H54 (cell line): ENCODE measurements around the gene C1orf105.

Source experiments
- DNase-seq: peaks from one replicate; pipeline ENCODE4 v3.0.0; 2011; ENCODE audit warnings: low spot score, mixed read lengths; ENCODE audit not compliant: insufficient read length
- FAIRE-seq: peaks from 3 replicates; lab custom pipeline; 2011; peaks lifted over from hg19 to GRCh38; lab: Jason Lieb, UNC
- POLR2A ChIP-seq: IDR thresholded peaks from 2 replicates; pipeline ENCODE4 v1.6.1; 2011; ENCODE audit warnings: low read depth, mild to moderate bottlenecking, low read length

The C1orf105 gene

GRCh38 chr1:172390301-172390682 lies 30.2 kb upstream of the C1orf105 start:
- FAIRE-seq (no peak), DNase-seq (no peak)
- no peak for TF ChIP-seq POLR2A

- TF ChIP-seq POLR2A, result no peak
- FAIRE-seq, result no peak
- no peak for DNase-seq
Observed at GRCh38 chr1:172390683-172391551, 29.6 kb upstream of the C1orf105 start.

GRCh38 chr1:172391976-172392375 lies 28.5 kb upstream of the C1orf105 start:
- TF ChIP-seq POLR2A, result no peak
- no peak for FAIRE-seq
- no peak for DNase-seq

GRCh38 chr1:172393354-172393753 lies 27.1 kb upstream of the C1orf105 start:
- TF ChIP-seq POLR2A, result no peak
- DNase-seq (no peak), FAIRE-seq (no peak)

GRCh38 chr1:172394141-172394751 lies 26.2 kb upstream of the C1orf105 start:
- FAIRE-seq (no peak), DNase-seq (no peak)
- TF ChIP-seq POLR2A, result no peak

GRCh38 chr1:172394811-172395210 lies 25.7 kb upstream of the C1orf105 start:
- no peak for TF ChIP-seq POLR2A
- no peak for DNase-seq
- no peak for FAIRE-seq

- TF ChIP-seq POLR2A, result no peak
- no peak for DNase-seq
- no peak for FAIRE-seq
Observed at GRCh38 chr1:172395576-172395975, 24.9 kb upstream of the C1orf105 start.

- FAIRE-seq (no peak), DNase-seq (no peak)
- no peak for TF ChIP-seq POLR2A
Observed at GRCh38 chr1:172397221-172397620, 23.3 kb upstream of the C1orf105 start.

GRCh38 chr1:172397633-172398032 lies 22.9 kb upstream of the C1orf105 start:
- no peak for TF ChIP-seq POLR2A
- DNase-seq (no peak), FAIRE-seq (no peak)

- DNase-seq, result no peak
- no peak for TF ChIP-seq POLR2A
- no peak for FAIRE-seq
Observed at GRCh38 chr1:172398193-172398592, 22.3 kb upstream of the C1orf105 start.

- FAIRE-seq (peak; percentile 93), DNase-seq (peak; percentile 35)
- no peak for TF ChIP-seq POLR2A
Observed at GRCh38 chr1:172398970-172399755, 21.3 kb upstream of the C1orf105 start.

- TF ChIP-seq POLR2A, result no peak
- FAIRE-seq (no peak), DNase-seq (no peak)
Observed at GRCh38 chr1:172399756-172400721, 20.4 kb upstream of the C1orf105 start.

GRCh38 chr1:172400722-172401105 lies 19.8 kb upstream of the C1orf105 start:
- no peak for TF ChIP-seq POLR2A
- no peak for FAIRE-seq

More at GRCh38 chr1:172400722-172401105, 19.8 kb upstream of the C1orf105 start:
- no peak for DNase-seq
